Activated naive CD4-positive, alpha-beta T cell treated with anti-CD3 and anti-CD28 coated beads, Interleukin-2, amount 50 U/mL, for 72 hours (primary cell): ENCODE measurements around the gene SLC5A1. TPM values are rescaled to one million over a fixed set of nuclear protein-coding genes. Genes with fewer than 3 reads are reported as not detected.
A peak's percentile ranks its signal among the peaks of the same experiment; 100 is the strongest.
"Not testable (repeated sequence)": the region's sequence is repeated elsewhere in the genome, so short reads cannot be mapped to it uniquely, and the experiment has no call there.

ENCODE experiments used
- ATAC-seq, 2 donors: fragments of 150-1000 bp; cut with Tn5 transposase; 2 replicates each; pipeline ENCODE4 v1.10.0; 2021; ENCODE audit warnings: mild to moderate bottlenecking in 2 of 2, moderate library complexity in 2 of 2
- DNase-seq, 2 donors: peaks; one replicate each; pipeline ENCODE4 v3.0.0; 2021 to 2022; ENCODE audit warnings: low spot score in 2 of 2
- H3K27ac Mint-ChIP-seq, 2 donors: one replicate each; pipeline ENCODE4 v1.8.0; 2022; ENCODE audit warnings: mild to moderate bottlenecking in 2 of 2, mixed read lengths in 2 of 2
- H3K36me3 Mint-ChIP-seq, 2 donors: one replicate each; pipeline ENCODE4 v1.8.0; 2022; ENCODE audit warnings: mixed read lengths in 2 of 2
- H3K9me3 Mint-ChIP-seq, 2 donors: one replicate each; pipeline ENCODE4 v1.8.0; 2022; ENCODE audit warnings: mixed read lengths in 2 of 2
- total RNA-seq, 2 donors: library from RNA; stranded (reverse); gene quantifications; one replicate each; pipeline ENCODE4 v1.2.3, GENCODE V29; 2022

Gene SLC5A1
- total RNA-seq, 2 donors from 2014 or later: not detected

DNA sequence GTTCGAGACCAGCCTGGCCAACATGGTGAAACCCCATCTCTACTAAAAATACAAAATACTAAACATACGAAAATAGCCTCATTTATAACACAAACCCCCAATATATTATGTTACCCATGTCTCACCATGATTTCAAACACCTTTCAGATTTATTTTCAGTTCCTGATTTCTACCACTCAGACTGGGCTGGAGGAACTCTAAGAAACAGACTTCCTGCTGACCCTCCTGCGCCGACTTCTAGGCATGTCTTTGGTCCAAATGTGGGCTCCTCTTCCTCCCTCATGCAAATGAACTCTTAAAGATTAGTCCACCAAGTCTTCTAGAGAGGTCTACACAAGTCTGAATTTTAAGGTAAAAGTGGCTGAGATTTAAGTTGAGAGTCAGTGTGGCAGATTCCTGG is 105.3 kb downstream of the SLC5A1 start:
- not testable (repeated sequence) for H3K27ac Mint-ChIP-seq, ATAC-seq

DNA sequence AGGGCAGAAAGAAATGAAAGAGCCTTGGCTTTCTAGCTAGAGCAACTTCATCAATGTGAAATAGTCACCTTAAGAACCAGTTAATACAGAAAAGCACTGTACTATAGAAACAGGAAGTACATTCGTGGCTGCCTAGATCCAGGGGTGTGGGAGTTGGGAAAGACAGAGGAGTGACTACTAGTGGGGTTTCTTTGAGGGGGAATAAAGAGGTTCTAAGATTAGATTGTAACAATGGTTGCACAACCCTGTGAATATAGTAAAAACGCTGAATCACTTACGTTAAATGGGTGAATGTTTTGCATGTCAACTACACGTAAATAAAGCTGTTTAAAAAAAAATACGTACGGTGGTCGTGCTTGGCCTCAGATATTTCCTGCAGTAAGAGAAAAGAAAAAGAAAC is 107.6 kb downstream of the SLC5A1 start:
- not testable (repeated sequence) for H3K9me3 Mint-ChIP-seq, H3K36me3 Mint-ChIP-seq, ATAC-seq, H3K27ac Mint-ChIP-seq, DNase-seq

More for the DNA sequence above, 105.3 kb downstream of the SLC5A1 start:
- not testable (repeated sequence) for H3K36me3 Mint-ChIP-seq, DNase-seq, H3K9me3 Mint-ChIP-seq

DNA sequence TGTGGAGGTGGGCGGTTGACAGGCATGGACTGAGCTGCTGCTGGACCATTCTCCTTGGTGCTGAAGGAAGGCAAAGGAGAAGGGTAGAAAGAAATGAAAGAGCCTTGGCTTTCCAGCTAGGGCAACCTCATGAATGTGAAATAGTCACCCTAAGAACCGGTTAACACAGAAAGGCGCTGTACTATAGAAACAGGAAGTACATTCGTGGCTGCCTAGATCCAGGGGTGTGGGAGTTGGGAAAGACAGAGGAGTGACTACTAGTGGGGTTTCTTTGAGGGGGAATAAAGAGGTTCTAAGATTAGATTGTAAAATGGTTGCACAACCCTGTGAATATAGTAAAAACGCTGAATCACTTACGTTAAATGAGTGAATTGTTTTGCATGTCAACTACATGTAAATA is 108.6 kb downstream of the SLC5A1 start:
- H3K9me3 Mint-ChIP-seq, H3K36me3 Mint-ChIP-seq, ATAC-seq, DNase-seq: not testable (repeated sequence)
- H3K27ac Mint-ChIP-seq: peak overlapping the region in 1 of 2 donors; percentile 33

DNA sequence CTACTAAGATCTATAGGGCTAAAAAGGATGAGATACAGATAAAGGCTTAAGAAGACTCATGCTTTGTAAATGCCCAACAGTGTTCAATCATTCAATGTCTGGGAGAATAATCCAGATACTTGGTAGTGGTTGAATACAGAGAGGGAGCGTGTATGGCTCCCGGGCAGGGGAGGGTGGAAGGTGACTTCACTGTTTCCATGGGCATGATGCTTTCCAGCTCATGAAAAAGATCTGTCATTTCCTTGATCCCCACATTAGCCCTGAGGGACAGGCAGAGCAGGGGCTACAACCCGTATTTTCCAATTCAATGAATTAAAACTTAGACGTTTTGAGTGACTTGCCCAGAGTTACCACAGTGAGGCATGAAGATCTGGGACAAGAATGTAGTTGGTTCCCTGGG is 111.7 kb downstream of the SLC5A1 start:
- ATAC-seq: not testable (repeated sequence)

DNA sequence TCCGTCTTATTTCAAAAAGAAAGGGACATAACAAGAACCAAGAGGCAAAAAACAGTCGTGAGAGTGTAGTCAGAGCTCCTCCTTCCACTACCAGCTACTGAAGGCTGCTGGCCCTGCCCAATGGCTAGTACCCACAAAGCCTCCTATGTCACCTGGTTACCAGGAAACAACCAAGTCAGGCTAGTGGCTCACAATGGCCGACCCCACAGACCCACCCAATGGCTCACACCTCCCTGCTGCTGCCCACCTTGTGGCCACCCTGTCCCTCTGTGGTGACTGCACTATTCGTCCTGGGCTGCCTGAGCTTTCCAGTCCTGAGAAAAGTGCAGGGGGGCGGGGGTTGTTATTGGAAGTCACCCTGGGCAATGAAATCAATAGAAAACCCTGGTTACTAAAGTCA is 114.6 kb downstream of the SLC5A1 start:
- not testable (repeated sequence) for DNase-seq, H3K27ac Mint-ChIP-seq, H3K9me3 Mint-ChIP-seq, H3K36me3 Mint-ChIP-seq, ATAC-seq

More for the DNA sequence above, 111.7 kb downstream of the SLC5A1 start:
- not testable (repeated sequence) for DNase-seq, H3K27ac Mint-ChIP-seq, H3K9me3 Mint-ChIP-seq, H3K36me3 Mint-ChIP-seq

DNA sequence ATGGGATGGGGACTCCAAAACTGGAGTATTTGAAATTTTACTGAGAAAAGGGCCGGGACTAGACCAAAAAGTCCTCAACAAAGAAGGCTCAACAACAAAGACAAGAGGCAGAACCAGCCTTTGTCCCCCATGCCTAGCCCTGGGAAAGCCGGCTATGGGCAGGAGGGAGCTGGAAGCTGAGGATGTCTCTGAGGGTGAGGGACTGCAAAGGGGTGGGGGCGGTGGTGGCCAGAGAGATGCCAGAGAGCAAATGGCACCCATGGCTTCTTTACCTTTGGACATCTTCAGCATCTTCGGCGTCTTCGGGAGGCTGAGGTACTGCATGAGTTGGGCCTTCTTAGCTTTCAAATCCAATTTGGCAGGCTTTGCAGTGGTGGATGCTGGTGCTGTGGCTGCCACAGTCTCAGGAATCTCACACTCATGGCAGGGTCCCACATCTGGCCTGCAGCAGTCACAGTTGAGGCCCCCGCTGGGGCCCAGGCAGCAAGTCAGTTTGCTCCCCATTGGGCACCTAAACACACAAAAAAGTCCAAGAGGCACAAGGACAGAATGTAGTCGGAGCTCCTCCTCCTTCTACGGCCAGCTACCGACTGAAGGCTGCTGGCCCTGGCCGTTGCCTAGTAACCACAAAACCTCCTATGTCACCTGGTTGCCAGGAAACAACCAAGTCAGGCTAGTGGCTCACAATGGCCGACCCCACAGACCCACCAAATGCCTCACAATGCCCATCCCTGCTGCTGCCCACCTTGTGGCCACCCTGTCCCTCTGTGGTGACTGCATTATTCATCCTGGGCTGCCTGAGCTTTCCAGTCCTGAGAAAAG is 115.9 kb downstream of the SLC5A1 start, which contains the start of gene C22orf42:
C22orf42 (minus strand) TSS at position 592 of the 822 bp plus-strand sequence; CDS start at position 504, 88 bp downstream.
- ATAC-seq: no peak
- H3K36me3 Mint-ChIP-seq: no peaks in the 10 kb centered on the region
- DNase-seq: no peak
- no peak within 1 kb of the TSS for H3K27ac Mint-ChIP-seq
- H3K9me3 Mint-ChIP-seq: no peaks in the 10 kb centered on the region

DNA sequence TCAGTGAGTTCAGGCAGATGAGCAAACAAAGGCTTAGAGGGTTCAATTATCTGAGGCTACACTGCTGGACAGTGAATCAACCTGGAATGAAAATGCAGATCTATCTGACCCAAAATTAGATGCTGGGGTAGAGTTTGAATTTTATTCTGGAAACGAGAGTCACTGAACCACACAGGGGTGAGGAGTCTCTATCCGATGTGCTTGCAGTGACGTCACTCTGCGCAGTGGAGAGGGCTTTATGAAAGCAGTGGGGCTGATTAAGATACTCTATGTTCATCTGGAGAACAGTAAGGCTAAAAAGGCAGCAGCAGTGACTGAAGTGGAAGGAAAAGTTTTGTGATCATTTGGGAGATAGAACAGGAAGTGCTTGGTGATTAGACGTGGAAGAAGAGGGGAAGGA is 117.3 kb downstream of the SLC5A1 start:
- ATAC-seq, H3K9me3 Mint-ChIP-seq, H3K36me3 Mint-ChIP-seq, H3K27ac Mint-ChIP-seq, DNase-seq: not testable (repeated sequence)

Other genes starting within 250 kb of the SLC5A1 start
- 100 to 1,000 TPM in 1 of 2 donors, 10 to 100 TPM in 1; 95.9 to 143 TPM for gene YWHAH, start 98.7 kb upstream of the SLC5A1 start, total RNA-seq
- gene C22orf42, start 116.0 kb downstream of the SLC5A1 start, total RNA-seq: not detected
- under 1 TPM in 1 of 2 donors, not detected in 1; 0.29 TPM for gene RFPL2, start 161.8 kb downstream of the SLC5A1 start, total RNA-seq
- gene SLC5A4, start 212.1 kb downstream of the SLC5A1 start, total RNA-seq: not detected